Midbrain (tissue), 1 donor: Measurements from ENCODE around the gene MFAP2.
"Not testable (repeated sequence)": the region's sequence is repeated elsewhere in the genome, so short reads cannot be mapped to it uniquely, and the experiment has no call there.

Source experiments
- DNase-seq: peaks from one replicate; lab custom pipeline; 2025; lab: John Stamatoyannopoulos, UW

MFAP2 gene

DNA sequence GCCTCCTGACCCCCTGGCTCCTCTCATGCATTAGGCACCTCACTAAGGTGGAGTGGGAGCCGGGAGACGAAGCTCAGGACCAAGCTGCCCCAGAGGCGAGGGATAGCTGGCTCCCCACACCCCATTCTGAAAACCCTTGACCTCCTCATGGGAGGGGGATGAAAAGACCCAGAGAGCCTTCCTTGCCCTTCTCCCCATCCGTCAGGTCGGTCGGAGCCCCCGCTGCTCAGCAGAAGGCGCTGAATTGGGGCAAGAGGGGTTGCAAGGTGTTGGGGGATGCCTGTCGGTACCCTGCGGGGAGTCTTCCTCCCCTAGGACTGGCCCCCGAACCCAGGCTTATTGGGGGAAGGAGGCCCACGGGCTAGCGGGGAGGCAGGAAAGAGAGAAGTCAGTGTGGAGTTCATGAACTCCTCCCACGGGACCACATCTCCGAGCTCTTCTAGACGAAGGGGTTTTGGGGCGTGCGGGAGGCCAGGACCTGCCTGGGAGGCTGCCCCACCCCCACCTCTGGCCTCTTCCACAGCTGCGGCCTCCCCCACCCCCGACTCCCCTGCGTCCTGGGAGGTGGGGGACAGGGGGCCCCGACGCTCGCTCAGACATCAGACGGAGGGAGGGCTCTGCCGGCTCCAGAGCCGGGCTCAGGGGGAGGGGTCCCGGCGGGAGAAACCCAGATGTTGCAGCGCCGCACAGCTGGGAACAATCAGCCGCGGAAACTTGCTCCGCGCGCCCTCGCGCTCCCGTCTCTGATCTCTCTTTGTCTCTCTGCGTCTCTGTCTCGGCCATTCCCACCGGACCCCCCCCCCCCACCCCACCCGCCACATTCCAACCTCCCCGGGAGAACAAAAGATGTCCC is 719 bp downstream of the MFAP2 start:
- no peak for DNase-seq

DNA sequence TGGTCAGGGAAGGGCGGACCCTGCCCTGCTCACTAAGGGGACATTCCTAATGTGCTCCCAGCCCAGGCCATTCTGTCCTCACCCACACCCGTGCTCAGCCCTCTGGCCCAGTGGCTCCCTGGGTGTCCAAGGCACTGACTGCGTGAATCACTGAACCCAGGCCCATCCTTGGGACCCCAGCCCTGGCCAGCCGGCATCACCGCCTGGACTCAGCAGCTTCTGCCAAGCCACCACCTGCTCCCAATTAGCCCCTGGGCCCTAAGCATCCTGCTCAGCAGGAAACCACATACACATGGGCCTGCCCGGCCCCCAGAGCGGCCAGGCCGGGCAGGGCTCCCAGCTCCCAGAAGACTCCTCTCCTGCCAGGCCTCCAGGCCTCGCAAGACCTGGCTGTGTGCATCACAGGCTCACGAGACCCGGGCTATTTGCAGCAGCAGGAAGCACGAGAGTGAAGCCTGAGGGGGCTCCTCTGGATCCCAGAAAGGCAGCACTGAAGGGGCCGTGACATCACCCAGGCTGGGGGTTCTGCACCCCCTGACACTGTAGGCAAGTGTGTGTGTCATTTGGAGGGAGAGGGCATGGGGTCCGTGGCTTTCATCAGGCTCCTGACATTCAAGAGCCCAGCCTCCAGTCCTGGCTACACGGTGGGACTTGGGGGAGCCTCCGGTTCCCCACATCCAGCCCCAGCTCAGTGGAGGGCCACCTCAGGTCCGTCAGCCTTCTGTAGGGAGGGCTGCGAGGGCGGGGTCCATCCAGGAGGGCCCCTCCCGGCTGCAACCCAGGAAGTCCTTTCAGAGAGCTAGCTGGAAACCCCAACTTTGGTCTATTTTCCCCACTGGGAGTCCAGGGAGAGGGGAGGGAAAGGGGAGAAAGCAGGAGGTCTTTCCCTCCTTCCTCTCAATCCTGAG is 1.6 kb downstream of the MFAP2 start:
- no peak for DNase-seq

- no peak for DNase-seq
These were observed 2.3 kb downstream of the MFAP2 start for GRCh38 chr1:16978139-16978538.

DNA sequence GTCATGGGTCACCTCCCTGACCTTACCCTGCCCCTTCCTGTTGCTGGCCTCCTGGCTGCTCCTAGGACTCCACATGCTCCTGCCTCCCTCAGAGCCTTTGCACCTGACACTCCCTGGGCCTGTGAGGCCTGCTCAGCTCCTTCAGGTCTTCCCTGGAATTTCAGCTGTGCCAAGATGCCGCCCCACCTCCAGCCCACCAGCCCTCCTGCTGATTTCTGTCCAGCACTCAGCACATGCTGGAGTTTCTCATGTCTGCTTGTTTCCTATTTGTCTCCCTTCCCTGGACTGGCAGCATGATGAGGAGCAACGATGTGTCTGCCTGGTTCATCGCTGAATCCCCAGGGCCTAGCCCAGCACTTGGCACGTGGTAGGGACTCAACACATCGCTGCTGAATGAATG is 3.0 kb downstream of the MFAP2 start:
- DNase-seq, result no peak

DNA sequence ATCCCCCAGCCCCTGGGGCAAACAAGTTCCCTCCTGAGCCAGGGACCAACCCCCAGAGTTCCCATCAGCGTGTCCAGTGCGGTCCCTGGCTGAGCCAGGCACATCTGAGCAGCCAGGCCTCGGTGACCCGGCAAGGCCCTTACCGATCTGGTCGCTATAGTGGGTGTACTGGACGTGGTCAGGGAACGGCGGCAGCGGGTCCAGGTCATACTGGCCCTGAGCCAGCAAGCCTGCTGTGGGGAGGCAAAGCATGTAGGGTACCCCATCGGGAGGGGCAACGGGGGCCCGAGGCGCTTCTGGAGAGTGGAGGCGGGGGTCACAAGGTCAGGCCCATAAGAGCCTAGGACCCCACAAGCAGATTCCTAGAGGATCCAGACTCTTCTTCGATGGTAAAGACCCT is 3.5 kb downstream of the MFAP2 start:
- no peak for DNase-seq

- DNase-seq, result no peak
These were observed 4.6 kb downstream of the MFAP2 start for GRCh38 chr1:16975838-16976237.

- no peak for DNase-seq
These were observed 5.2 kb downstream of the MFAP2 start for GRCh38 chr1:16975211-16975610.

GRCh38 chr1:16973215-16973614 is 7.2 kb downstream of the MFAP2 start:
- no peak for DNase-seq

- DNase-seq, result no peak
These were observed 8.1 kb downstream of the MFAP2 start for GRCh38 chr1:16972189-16972895.

GRCh38 chr1:16971341-16972188 is 8.9 kb downstream of the MFAP2 start:
- no peak for DNase-seq

DNA sequence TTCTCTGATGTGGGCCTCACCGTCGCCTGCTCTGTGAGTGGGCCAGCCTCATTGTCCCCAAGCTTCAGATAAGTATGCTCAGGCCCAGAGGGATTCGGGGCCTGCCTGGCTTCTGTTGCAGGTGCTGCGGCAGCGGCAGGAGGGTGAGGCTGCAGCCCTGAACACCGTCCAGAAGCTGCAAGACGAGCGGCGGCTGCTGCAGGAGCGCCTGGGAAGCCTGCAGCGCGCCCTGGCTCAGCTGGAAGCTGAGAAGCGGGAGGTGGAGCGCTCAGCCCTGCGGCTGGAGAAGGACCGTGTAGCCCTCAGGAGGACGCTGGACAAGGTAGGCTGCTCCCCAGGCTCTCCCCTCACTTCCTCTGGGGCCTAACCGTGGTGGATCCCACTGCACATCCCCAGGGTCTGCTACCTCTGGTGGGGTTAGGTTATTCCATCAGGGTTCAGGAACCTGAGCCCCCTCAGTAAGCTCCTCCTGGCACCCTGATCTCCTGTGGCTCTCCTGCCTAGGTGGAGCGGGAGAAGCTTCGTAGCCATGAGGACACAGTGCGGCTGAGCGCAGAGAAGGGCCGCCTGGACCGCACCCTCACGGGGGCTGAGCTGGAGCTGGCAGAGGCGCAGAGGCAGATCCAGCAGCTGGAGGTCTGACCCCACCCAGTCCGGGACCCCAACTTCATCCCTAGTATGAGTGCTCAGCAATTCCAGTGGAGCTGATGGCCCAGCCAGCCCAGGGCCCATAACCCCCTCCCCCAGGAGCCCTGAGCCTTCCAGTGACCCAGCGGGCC is 10.1 kb downstream of the MFAP2 start:
- no peak for DNase-seq

- no peak for DNase-seq
These were observed 10.8 kb downstream of the MFAP2 start for GRCh38 chr1:16969651-16970050.

DNA sequence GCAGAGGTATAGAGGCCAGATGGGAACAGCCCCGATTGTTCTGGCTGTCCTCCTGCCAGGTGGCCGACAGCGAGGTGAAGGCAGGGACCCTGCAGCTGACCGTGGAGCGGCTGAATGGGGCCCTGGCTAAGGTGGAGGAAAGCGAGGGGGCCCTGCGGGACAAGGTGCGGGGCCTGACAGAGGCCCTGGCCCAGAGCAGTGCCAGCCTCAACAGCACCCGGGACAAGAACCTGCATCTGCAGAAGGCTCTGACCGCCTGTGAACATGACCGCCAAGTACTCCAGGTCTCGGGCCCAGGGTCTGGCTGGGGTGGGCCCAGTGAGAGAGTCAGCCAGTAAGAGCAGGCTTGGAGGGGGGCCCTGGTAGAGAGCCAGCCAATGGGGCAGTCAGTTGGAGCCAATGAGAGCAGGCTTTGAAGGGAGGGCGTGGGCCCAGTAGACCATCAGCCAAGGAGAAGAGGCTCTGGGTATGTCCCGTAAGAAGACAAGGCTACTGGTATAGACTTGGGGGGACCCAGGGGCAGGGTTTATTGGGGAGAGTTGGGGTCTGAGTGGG is 11.3 kb downstream of the MFAP2 start:
- no peak for DNase-seq

DNA sequence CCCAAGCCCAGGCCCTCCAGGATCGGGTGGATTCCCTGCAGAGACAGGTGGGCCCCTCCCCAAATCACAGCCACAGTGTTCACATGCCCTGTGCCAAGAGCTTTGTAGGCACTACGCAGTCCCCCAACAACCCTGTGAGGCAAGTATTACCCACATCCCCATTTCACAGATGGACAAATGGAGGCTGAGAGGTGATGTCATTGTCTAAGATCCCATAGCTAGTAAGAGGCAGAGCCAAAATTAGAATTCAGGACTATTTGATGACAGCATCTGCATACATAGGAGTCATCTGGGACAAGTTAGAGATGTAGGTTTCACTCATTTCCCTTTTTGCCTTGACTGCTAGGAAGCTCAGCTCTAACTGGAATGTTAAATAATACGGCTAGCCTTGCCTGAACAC is 12.0 kb downstream of the MFAP2 start:
- DNase-seq, result no peak

- DNase-seq, result no peak
These were observed 12.5 kb downstream of the MFAP2 start for GRCh38 chr1:16967962-16968361.

DNA sequence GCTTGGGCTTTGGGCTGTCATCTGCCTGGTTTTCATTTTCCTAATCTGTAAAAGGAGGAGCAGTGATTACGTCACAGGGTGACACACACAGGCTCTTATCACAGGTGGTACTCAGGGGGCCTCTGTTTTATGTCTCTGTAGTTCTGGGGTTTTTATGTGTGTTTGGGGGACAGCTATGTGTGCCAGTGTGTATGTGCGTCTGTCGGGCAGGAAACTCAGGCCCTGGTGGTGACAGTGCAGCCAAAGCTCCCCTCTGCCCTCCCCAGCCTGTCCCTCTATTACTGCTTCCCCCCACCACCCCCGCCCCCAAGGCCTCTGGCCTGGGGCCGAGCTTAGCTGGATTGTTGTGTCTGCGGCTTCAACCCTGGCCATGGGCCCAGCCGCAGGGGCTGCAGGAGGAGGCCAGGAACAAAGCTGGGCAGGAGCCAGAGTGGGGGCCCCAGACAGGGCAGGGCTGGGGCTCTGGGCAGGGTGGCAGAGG is 13.3 kb downstream of the MFAP2 start:
- peak; percentile 43 for DNase-seq

- DNase-seq, result no peak
These were observed 14.1 kb downstream of the MFAP2 start for GRCh38 chr1:16966282-16966681.

GRCh38 chr1:16965486-16966067 is 14.8 kb downstream of the MFAP2 start:
- no peak for DNase-seq

GRCh38 chr1:16964169-16964568 is 16.3 kb downstream of the MFAP2 start:
- not testable (repeated sequence) for DNase-seq
